Endothelial cell of hepatic sinusoid (primary cell): Measurements from ENCODE around the gene KCND3.

Source experiments
- in situ Hi-C: cut with HindIII; loops from 2 replicates; pipeline ENCODE4 v1.10.0; 2017; ENCODE audit warnings: low sequenced_read_pairs

KCND3 gene

DNA sequence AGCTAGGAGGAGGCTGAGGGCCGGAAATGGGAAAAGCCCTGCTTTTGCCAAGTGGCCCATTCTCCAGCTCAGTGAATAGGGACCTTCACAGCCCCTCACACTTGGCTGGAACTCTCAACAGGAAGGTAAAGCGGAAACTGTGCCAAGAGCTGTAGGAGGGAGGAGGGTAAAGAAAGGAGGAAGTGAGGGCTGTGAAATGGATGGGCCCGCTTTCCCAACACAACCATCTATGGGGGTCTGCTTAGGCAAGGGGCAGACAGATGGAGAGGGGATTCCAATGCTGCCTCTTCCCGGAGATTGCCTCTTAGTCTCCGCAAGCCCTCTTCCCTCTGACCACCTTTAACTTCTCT, 255.5 kb downstream of the KCND3 start:
- in situ Hi-C loops = no loop called here

- in situ Hi-C loops = no loop called here
Measured at GRCh38 chr1:111733183-111733991, 256.1 kb downstream of the KCND3 start.

GRCh38 chr1:111732718-111733117, 256.8 kb downstream of the KCND3 start:
- in situ Hi-C loops = no loop called here

- in situ Hi-C loops = no loop called here
Measured at GRCh38 chr1:111731956-111732355, 257.5 kb downstream of the KCND3 start.

DNA sequence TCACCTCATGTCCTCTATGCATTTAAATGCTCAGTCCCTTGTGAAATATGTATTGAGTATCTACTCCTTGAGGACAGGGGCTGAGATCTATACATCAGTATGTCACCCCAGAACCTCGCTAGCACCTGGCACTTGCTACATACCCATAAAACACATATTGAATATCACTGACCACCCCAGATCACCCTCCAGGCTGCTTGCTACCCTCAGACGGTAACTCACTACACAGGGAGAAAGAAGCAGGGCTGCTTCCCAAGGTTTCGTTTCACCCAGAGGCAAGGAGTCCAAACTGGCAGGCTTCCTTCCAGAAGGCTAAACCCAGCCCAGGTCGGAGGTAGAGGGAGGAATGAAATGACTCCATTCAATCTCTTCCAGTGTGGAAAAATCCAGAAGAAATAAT, 258.8 kb downstream of the KCND3 start:
- in situ Hi-C loops = no loop called here

GRCh38 chr1:111729946-111730681, 259.4 kb downstream of the KCND3 start:
- in situ Hi-C loops = no loop called here

DNA sequence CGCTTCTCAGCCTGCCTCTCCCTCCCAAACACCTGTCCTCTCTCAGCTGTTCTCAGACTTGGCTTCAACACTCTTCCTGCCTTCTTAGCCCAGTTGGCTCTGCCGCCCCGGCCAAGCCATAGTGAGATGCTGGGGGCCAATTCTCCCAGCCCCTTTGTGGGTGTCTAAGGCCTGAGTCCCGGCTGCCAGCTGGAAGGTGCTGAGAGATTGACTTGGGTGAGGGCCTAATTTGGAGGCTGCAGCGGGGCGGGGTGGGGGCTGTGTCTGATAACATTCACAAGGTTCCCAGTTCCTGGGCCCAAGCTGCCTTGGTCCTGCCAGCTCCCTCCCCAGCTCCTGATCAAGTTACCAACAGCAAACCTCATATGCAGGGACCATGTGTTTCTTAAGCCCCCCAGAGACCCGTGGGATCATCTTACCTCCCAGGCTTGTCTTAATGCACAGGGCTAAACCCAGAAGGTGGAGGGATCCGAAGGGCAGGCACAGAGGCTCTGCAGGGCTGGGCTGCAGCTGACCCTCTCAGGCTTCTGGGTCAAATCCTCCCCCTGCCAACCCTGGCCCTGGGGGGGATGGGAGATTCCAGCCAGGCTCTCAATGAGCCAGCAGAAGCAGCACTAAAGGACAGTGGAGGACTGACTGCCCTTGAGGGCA, 260.1 kb downstream of the KCND3 start:
- in situ Hi-C loops = no loop called here

GRCh38 chr1:111727056-111727455, 262.4 kb downstream of the KCND3 start:
- in situ Hi-C loops = no loop called here

- in situ Hi-C loops = no loop called here
Measured at GRCh38 chr1:111725192-111725591, 264.3 kb downstream of the KCND3 start.

- in situ Hi-C loops = loop anchor here (25.0 kb wide), 1 partner anchor 237 kb away; no protein-coding TSS in a partner anchor
Measured at GRCh38 chr1:111723871-111724270, 265.6 kb downstream of the KCND3 start.

- in situ Hi-C loops = loop anchor here (25.0 kb wide), 1 partner anchor 236 kb away; no protein-coding TSS in a partner anchor
Measured at GRCh38 chr1:111723091-111723806, 266.2 kb downstream of the KCND3 start.

GRCh38 chr1:111720977-111721786, 268.3 kb downstream of the KCND3 start:
- in situ Hi-C loops = loop anchor here (25.0 kb wide), 1 partner anchor 234 kb away; no protein-coding TSS in a partner anchor
